Lower leg skin (tissue), 3 donors: ENCODE measurements around the gene LAMA4.

Experiments
- POLR2A ChIP-seq, 2 donors: fragments of 450-650 bp; IDR thresholded peaks; one replicate each; pipeline ENCODE4 v1.6.1; 2016 to 2017; ENCODE audit warnings: antibody characterized with exemption in 2 of 2, mild to moderate bottlenecking in 1 of 2, moderate library complexity in 1 of 2
- TF ChIP-seq, protein P1 (sequence below), 3 donors: fragments of 450-650 bp; IDR thresholded peaks; one replicate each; pipeline ENCODE4 v1.5.1; 2016; ENCODE audit warnings: antibody characterized with exemption in 3 of 3, mild to moderate bottlenecking in 3 of 3, moderate library complexity in 2 of 3

GRCh38 chr6:112302142-112302705 is 47.9 kb upstream of the LAMA4 start:
- TF ChIP-seq, protein P1, sequence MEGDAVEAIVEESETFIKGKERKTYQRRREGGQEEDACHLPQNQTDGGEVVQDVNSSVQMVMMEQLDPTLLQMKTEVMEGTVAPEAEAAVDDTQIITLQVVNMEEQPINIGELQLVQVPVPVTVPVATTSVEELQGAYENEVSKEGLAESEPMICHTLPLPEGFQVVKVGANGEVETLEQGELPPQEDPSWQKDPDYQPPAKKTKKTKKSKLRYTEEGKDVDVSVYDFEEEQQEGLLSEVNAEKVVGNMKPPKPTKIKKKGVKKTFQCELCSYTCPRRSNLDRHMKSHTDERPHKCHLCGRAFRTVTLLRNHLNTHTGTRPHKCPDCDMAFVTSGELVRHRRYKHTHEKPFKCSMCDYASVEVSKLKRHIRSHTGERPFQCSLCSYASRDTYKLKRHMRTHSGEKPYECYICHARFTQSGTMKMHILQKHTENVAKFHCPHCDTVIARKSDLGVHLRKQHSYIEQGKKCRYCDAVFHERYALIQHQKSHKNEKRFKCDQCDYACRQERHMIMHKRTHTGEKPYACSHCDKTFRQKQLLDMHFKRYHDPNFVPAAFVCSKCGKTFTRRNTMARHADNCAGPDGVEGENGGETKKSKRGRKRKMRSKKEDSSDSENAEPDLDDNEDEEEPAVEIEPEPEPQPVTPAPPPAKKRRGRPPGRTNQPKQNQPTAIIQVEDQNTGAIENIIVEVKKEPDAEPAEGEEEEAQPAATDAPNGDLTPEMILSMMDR (IDR thresholded peaks at IDR 0.05) = no peak
- TF ChIP-seq POLR2A (IDR thresholded peaks at IDR 0.05) = no peak
